Calu3 (cell line): ENCODE results near the gene KMO. TPM values are rescaled to one million over a fixed set of nuclear protein-coding genes. Genes with fewer than 3 reads are reported as not detected.

ENCODE experiments used
- BruUV-seq: library from RNA; stranded (reverse); fragments of 400-500 nt; replicated peaks from 2 replicates; lab custom pipeline; 2021; lab: Mats Ljungman, UMichigan
- CTCF ChIA-PET: fragments of 300-600 bp; sonication (Branson Sonifier 250); formaldehyde crosslinking; loops from one replicate; lab custom pipeline; 2022; ENCODE audit warnings: antibody characterized with exemption; lab: Charles Lee
- DNase-seq: peaks from one replicate; pipeline ENCODE4 v3.0.0; 2022
- H3K27ac Mint-ChIP-seq: one replicate; pipeline ENCODE4 v1.8.0; 2022; ENCODE audit warnings: mixed read lengths; ENCODE audit not compliant: unreplicated experiment
- H3K27me3 Mint-ChIP-seq: one replicate; pipeline ENCODE4 v1.8.0; 2022; ENCODE audit warnings: mixed read lengths; ENCODE audit not compliant: unreplicated experiment
- H3K36me3 Mint-ChIP-seq: one replicate; pipeline ENCODE4 v1.8.0; 2022; ENCODE audit warnings: mild to moderate bottlenecking, moderate library complexity, mixed read lengths; ENCODE audit not compliant: insufficient read depth, unreplicated experiment
- H3K4me1 Mint-ChIP-seq: one replicate; pipeline ENCODE4 v1.8.0; 2022; ENCODE audit warnings: mild to moderate bottlenecking, low read depth, mixed read lengths; ENCODE audit not compliant: unreplicated experiment
- H3K4me3 Mint-ChIP-seq: one replicate; pipeline ENCODE4 v1.8.0; 2022; ENCODE audit warnings: mild to moderate bottlenecking, low read depth, moderate library complexity, mixed read lengths; ENCODE audit not compliant: unreplicated experiment
- H3K9me3 Mint-ChIP-seq: one replicate; pipeline ENCODE4 v1.8.0; 2022; ENCODE audit warnings: low read depth, mixed read lengths; ENCODE audit not compliant: unreplicated experiment
- intact Hi-C: fragments of 100-400 bp; cut with micrococcal nuclease; formaldehyde crosslinking; loops from one replicate; pipeline ENCODE4 v1.10.0; 2022; ENCODE audit not compliant: unreplicated experiment
- total RNA-seq: library from RNA; stranded (reverse); gene quantifications from 2 replicates; pipeline ENCODE4 v1.2.3, GENCODE V29; 2022
- TF ChIP-seq, protein P1 (sequence below): fragments of 200-600 bp; IDR thresholded peaks from one replicate; pipeline ENCODE4 v1.8.0; 2022; ENCODE audit warnings: antibody characterized with exemption; ENCODE audit not compliant: unreplicated experiment

The KMO gene
- total RNA-seq, 1 experiment from 2014 or later, result 0.85 TPM

DNA sequence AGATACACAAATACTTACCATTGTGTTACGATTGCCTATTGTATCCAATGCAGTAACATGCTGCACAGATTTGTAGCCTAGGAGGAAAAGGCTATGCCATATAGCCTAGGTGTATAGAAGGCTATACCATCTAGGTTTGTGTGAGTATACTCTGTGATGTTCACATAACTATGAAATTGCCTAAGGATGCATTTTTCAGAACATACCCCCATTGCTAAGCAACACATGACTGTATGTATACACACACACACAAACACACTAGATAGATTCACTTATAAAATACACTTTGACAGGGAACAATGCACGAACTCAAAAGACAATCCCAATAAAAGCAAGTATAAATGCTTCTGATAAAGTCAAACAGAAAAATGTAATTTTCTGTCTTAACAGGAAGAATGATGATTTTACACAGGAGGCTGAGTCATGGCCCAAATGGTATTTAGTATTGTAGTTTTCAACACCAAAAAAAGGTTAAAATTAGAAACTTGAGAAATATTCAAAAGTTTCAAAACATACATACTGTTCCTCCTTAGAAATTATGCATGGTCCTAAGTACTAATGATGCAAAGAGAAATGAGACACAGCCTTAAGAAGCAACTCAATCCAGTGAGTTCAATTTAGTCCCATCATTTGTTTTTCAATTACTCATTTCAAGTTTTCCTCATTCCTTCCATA lies 24.9 kb upstream of the KMO start:
- H3K27me3 Mint-ChIP-seq, result no peaks in the 10 kb centered on the region
- no peaks in the 10 kb centered on the region for H3K4me1 Mint-ChIP-seq
- H3K4me3 Mint-ChIP-seq, result no peak overlapping the region
- TF ChIP-seq, protein P1, sequence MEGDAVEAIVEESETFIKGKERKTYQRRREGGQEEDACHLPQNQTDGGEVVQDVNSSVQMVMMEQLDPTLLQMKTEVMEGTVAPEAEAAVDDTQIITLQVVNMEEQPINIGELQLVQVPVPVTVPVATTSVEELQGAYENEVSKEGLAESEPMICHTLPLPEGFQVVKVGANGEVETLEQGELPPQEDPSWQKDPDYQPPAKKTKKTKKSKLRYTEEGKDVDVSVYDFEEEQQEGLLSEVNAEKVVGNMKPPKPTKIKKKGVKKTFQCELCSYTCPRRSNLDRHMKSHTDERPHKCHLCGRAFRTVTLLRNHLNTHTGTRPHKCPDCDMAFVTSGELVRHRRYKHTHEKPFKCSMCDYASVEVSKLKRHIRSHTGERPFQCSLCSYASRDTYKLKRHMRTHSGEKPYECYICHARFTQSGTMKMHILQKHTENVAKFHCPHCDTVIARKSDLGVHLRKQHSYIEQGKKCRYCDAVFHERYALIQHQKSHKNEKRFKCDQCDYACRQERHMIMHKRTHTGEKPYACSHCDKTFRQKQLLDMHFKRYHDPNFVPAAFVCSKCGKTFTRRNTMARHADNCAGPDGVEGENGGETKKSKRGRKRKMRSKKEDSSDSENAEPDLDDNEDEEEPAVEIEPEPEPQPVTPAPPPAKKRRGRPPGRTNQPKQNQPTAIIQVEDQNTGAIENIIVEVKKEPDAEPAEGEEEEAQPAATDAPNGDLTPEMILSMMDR, result no peak
- DNase-seq, result no peak
- H3K27ac Mint-ChIP-seq, result no peak overlapping the region
- BruUV-seq, result no TSS peak
- intact Hi-C loops, result no loop called here
- CTCF ChIA-PET, result no interaction called here
- no peaks in the 10 kb centered on the region for H3K9me3 Mint-ChIP-seq
- H3K36me3 Mint-ChIP-seq, result peaks cover 23% of the 10 kb centered on the region

DNA sequence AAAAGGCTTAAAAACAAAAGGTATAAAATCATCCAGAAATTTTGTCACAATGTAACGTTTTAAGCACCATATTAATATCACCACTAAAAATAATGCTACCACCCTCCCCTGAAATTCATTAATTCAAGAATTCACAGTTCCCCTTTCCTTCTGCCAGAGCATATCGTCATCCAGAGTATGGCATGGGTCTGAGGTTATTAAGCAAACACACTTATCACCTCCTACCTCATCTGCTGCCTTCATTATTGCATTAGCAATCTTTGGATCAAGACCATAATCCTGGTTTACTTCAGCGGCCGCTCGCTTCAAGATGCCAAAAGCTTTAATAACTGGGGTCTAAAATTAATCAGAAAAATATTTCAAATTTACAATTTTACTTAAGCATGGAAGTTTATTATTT lies 18.8 kb upstream of the KMO start:
- DNase-seq, result no peak
- H3K4me1 Mint-ChIP-seq, result no peaks in the 10 kb centered on the region
- CTCF ChIA-PET, result interaction anchor here (0.6 kb wide), 1 partner anchor 107 kb away, joined by 4 read pairs; no protein-coding TSS in a partner anchor
- intact Hi-C loops, result no loop called here
- H3K4me3 Mint-ChIP-seq, result no peak overlapping the region
- H3K36me3 Mint-ChIP-seq, result peaks cover 12% of the 10 kb centered on the region
- H3K27me3 Mint-ChIP-seq, result no peaks in the 10 kb centered on the region
- TF ChIP-seq, protein P1, result no peak
- H3K27ac Mint-ChIP-seq, result no peak overlapping the region
- no TSS peak for BruUV-seq
- H3K9me3 Mint-ChIP-seq, result no peaks in the 10 kb centered on the region

DNA sequence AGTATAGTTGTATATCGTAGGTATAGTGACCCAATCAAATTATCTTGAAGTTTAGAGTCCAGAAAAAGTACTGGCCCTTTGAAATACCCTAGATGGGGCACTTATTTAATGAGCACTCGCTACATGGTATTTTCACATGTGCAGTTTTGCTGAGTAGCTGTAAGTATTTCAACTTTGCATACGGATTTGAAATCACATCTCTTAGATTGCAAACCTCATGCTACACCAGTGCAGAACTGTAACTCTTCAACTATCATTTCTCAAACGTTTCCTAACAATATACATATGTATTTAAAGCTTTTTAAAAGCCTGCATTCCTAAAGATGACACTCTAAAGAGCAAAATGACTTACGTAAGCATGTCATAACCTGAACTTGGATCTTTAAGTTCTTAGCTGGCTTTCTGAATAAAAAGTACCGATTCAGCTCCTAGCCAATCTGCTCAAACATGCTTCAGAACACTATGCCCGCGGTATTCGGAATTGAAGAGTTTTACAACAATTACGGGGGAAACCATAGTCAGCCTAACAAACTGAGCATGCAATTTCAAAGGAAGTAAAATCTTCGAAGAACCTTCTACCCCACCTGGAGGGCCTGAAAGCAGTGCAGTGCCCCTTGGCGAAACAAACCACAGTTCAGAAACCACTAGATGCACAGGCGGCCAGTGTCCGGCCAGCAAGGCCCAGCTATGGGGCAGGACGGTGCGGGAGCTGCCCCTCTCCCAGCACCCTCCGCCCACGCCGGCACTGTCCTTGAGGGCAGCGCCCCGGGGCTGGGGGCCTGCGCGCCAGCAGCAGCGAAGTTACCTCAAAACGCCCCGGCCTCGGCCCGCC lies 13.5 kb upstream of the KMO start:
- intact Hi-C loops, result no loop called here
- DNase-seq, result peak; percentile 36

More for the DNA sequence above, 13.5 kb upstream of the KMO start:
- TSS peak; percentile 65 for BruUV-seq
- peak overlapping the region; percentile 48 for H3K27ac Mint-ChIP-seq
- peaks cover 4% of the 10 kb centered on the region for H3K36me3 Mint-ChIP-seq
- H3K4me1 Mint-ChIP-seq, result no peaks in the 10 kb centered on the region
- TF ChIP-seq, protein P1, result no peak
- CTCF ChIA-PET, result interaction anchor here (0.8 to 1.9 kb wide), 2 partner anchors 10 to 109 kb away, joined by 3 to 4 read pairs; no protein-coding TSS in a partner anchor
- no peaks in the 10 kb centered on the region for H3K27me3 Mint-ChIP-seq
- no peak overlapping the region for H3K4me3 Mint-ChIP-seq
- no peaks in the 10 kb centered on the region for H3K9me3 Mint-ChIP-seq
